Stimulated activated CD8-positive, alpha-beta memory T cell treated with anti-CD3 and anti-CD28 coated beads, Interleukin-7, amount 100 ng/mL, for 1 hour (primary cell): Measurements from ENCODE around the gene SYNPO.

Experiments
- DNase-seq, 2 donors: peaks; one replicate each; pipeline ENCODE4 v3.0.0-alpha.2; 2020; ENCODE audit warnings: low read depth in 2 of 2

SYNPO gene

GRCh38 chr5:150641006-150641570, 628 bp downstream of the SYNPO start:
- no peak for DNase-seq

DNA sequence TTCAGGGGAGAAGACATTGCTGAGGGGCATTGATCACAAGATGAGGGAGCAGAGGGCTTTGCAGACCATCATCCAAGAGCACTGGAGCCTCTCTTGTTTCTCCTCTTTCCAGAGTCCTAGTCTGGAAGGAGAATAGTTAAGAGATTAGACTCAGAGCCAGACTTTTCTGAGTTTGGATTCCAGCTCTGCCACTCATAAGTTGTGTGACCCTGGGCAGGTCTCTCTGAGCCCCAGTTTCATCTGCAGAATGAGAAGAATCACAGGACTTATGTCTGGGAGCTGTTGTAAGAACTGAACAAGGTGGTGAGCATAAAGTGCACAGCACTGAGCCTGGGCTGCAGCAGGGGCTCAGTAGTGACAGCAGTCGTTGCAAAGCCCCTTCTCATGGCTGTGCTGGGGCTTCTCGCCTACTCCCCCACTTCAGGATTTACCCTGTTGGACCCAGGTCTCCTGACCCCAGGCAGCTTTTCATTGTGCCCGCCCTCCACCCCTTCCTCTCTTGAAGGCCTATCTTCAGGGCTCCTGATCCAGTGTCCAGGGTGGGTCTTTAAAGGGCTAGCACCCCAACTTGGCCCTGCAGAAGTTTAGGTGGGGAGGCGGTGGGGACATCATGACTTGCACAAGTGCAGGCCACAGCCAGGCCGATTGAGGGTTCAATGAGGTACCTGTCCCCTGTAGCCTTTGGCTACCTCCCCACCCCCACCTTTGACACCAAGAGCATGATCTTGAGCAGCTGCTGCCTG, 1.5 kb downstream of the SYNPO start:
- DNase-seq, result no peak

GRCh38 chr5:150642567-150642927, 2.1 kb downstream of the SYNPO start:
- no peak for DNase-seq

DNA sequence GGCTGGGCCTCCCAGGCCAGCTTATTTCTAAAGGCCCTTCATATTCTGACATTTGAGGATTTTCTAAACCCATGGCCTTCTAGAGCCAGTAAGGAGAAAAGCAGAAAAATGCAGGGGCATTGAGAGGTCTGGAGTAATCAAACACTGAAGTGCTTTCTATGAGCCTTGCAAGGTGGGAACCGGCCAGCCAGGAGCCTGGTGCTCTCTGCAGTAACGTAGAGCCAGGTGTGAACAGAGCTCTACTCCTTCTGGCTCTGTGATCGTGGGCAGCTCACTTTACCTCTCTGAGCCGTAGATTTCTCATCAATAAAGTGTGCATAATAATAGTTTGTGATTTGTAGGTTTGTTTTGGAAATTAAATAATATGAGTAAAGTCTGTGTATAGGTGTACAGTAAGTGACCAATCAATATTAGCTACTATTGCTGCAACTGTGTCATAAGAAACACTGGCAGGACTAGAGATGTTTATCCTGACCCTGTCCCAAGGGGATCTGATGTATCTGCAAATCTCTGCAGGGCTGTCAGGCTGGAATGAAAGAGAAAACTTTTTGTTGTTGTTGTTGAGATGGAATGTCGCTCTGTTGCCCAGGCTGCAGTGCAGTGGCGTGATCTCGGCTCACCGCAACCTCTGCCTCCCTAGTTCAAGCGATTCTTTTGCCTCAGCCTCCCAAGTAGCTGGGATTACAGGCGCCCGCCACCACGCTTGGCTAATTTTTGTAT, 2.7 kb downstream of the SYNPO start:
- DNase-seq, result no peak

DNA sequence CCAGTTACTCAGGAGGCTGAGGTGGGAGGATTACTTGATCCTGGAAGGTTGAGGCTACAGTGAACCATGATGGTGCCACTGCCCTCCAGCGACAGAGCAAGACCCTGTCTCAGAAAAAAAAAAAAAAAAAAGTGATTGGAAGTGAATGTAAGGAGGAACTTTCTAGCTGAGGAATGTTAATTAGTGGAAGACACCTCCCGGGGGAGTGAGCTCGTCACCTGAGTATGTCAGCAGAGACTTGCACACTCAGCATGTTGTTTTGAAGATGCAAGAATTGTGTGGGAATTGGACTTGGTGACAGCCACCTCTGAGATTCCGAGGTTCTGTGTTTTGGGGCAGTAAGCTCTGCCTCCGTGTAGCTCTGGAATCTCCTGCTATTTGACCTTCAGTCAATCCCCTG, 3.6 kb downstream of the SYNPO start:
- DNase-seq, result no peak

DNA sequence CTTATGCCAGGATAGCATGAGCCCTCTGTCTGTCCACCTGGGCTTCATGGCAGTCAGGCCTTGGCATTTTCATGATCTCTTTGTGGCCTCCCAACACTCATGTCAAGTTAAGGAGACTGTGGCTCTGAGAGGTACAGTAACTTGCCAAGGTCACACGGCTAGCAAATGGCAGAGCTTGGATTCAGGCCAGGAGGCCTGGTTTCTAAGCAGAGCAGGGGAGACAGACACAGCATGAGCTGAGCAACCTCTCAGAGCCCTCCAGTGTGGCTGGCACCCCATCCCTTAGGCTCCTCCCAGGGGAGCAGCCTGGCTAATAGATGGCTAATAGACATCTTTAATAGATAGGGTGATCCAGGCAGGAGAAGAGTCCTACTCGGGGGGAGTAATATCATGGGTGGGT, 4.1 kb downstream of the SYNPO start:
- DNase-seq, result no peak

DNA sequence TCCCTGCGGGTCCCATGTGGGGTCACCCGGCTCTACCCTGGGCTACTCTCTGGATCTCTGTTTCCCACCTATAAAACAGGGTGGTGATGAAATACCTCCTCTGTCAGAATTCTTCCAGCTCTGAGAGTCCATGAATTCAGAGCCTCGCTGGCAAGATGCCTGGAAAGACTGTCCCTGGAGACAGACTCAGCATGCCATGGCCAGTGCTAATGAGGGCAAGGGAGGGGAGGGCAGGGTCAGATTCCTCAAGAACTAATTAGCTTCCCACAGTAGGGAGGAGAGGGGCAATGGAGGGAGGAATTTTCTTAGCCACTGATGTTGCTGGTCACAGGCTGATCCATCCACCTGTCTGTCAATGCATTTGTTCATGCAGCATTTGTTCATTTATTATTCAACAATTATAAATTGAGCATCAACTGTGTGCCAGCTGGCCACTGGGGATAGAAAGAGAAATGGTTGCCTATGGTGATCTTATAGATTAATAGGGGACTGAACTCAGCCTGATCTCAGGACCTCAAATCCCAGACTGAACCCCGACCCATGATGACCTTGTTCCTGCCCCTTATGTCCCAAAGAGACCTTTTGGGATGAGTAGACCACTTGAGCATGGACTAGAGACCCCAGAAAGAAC, 4.7 kb downstream of the SYNPO start:
- no peak for DNase-seq

DNA sequence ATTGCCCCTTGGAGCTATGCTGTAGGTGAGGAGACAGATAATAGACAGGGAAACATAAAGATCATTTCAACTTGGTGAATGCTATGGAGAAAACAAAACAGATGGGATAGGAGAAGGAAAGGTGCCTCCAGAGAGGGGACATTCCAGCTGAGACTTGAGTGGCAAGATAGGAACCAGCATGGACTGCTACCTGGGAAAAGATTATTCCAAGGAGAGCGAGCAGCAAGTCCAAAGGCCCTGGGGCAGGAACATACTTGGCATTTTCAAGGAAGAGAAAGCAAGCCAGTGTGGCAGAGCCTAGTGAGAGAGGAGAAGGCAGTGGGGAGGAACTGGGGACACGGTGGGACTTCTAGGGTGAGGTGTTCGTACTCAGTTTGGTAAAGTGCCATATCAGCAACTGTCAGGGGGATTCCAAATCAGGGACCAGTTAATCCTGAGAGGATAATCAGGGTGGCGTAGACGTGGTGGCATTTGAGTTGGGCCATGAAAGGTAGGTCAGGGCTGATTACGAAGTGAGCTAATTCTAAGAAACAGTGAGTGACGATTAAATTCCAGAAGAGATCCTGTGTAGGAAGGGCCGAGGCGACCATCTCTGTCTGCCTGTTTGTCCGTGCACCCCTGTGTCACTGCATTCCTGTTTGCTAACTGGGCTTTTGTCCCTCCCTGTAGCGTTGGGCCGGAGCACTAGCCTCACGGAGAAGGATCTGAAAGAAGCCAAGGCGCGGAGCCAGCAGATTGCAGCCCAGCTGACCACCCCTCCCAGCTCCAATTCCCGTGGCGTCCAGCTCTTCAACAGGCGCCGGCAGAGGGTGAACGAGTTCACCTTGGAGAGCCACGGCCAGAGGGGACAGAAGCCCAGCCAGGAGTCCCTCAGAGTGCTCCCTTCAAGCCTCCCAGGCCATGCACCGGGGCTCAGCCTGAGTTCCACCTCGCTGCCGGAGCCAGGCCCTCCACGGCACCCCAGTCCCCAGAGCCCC, 7.1 kb downstream of the SYNPO start:
- DNase-seq, result no peak

- DNase-seq, result no peak
Observed at GRCh38 chr5:150648294-150649107, 8.0 kb downstream of the SYNPO start.

DNA sequence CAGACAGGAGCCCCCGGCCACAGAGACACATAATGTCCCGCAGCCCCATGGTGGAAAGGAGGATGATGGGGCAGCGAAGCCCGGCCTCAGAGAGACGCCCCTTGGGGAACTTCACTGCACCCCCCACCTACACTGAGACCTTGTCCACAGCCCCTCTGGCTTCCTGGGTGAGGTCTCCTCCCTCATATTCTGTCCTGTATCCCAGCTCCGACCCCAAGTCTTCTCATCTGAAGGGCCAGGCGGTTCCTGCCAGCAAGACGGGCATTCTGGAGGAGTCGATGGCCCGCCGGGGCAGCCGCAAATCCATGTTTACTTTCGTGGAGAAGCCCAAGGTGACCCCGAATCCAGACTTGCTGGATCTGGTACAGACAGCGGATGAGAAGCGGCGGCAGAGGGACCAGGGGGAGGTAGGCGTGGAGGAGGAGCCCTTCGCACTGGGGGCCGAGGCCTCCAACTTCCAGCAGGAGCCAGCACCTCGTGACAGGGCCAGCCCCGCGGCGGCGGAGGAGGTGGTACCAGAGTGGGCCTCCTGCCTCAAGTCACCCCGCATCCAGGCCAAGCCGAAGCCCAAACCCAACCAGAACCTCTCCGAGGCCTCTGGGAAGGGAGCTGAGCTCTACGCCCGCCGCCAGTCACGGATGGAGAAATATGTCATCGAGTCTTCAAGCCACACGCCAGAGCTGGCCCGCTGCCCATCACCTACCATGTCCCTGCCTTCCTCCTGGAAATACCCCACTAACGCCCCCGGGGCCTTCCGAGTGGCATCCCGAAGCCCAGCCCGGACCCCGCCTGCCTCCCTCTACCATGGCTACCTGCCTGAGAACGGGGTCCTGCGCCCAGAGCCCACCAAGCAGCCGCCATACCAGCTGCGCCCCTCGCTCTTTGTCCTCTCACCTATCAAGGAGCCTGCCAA, 8.9 kb downstream of the SYNPO start:
- DNase-seq, result no peak

GRCh38 chr5:150650021-150651006, 9.9 kb downstream of the SYNPO start:
- DNase-seq, result no peak

- no peak for DNase-seq
Observed at GRCh38 chr5:150651382-150651781, 10.9 kb downstream of the SYNPO start.

GRCh38 chr5:150651924-150652671, 11.6 kb downstream of the SYNPO start:
- DNase-seq, result no peak

DNA sequence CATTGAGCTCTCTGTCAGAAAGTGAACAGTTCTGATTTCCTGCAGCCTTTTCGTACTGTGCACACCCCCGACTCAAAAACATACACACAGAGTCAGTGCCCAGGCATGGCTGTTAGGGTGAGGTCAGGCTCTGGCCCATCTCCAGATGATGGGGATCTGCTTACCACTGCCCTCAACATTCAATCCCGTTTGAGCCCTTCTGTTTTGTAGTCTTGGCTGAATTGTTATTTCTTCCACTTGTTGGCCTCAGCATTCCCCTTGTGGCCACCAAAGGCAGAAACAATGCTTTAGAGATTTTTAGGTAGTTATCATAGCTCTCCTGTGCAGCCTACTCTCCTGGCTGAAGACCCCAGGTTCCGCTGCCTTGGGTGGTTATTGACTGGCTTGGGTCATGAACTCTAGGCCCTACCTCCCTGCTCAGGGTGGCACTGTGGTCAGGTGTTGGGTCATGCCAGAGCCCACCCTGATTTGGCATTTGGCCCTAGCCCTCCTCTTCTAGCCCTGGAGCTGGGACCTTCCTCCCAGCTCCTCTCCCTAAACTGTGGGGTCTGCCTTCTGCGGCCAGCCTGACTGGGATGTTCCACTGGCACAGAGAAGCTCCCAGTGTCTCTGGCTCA, 12.8 kb downstream of the SYNPO start:
- DNase-seq, result no peak

DNA sequence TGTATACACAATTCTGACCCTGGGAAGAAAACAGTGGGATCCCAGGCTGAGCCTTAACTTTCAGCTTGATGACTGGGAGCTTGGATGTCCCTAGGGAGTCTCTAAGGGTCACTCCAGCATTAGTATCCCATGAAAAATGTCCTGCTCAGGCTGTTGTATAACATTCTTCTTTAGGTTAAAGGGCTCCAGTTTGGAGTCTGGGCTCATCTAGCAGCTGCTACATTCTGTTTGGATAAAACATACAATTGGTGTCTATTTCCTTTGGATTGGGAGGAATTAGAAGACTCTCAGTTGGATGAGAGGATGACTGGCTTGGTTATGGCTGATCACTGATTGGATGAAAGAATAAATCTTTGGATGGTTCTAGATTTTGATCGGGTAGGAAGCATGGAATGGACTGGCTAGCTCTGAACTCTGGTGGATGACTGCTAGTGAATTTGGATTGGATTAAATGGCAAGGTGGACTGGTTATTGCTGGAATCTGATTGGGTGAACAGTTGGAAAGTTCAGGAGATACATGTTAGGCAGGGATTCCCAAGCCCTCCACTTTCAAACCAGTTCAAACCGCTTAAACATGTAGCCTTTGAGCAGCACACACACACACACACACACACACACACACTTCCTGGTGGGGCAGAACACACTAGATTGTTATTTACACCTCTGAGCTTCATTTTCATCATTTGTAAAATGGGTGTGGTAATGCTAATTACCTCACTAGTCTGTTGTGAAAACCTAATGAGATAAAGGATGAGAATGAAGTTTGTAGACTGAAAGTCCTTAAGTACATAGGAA, 13.5 kb downstream of the SYNPO start:
- DNase-seq, result no peak

DNA sequence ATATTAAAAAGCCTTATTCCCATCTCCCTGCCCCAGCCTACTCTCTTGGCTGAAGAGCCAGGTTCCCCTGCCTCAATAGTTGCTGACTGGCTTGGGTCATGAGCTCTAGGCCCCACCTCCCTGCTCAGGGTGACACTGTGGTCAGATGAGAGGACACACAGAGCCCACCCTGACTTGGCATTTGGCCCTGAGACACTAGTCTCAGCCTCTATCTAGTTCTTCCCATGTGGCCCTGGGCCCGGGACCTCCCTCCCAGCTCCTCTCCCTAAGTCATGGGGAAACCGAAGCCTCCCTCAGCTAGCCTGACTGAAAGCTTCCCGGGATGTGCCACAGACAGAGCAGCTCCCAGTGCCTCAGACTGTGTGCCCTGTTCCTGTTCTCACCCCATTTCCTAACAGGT, 14.8 kb downstream of the SYNPO start:
- DNase-seq, result no peak
